ENCODE measurements around the gene GDAP1L1.
"Not testable (repeated sequence)": the region's sequence is repeated elsewhere in the genome, so short reads cannot be mapped to it uniquely, and the experiment has no call there.

Gene GDAP1L1

GRCh38 chr20:44222633-44223368 is 24.3 kb upstream of the GDAP1L1 start:
- in situ Hi-C loops (cut with HindIII; ENCODE audit: low sequenced_read_pairs), result no loop called here
- no peak for TF ChIP-seq CTCF (IDR thresholded peaks at IDR 0.05; ENCODE audit: low read depth, low read length, missing control alignments)
- no peak for DNase-seq (ENCODE audit: low read depth)
- no peak overlapping the region for H3K4me3 ChIP-seq (ENCODE audit: low read depth, low read length)

GRCh38 chr20:44223721-44224120 is 23.4 kb upstream of the GDAP1L1 start:
- no peak for DNase-seq (ENCODE audit: low read depth)
- no peak overlapping the region for H3K4me3 ChIP-seq (ENCODE audit: low read depth, low read length)
- no peak for TF ChIP-seq CTCF (IDR thresholded peaks at IDR 0.05; ENCODE audit: low read depth, low read length, missing control alignments)
- in situ Hi-C loops (cut with HindIII; ENCODE audit: low sequenced_read_pairs), result no loop called here

GRCh38 chr20:44224637-44225036 is 22.5 kb upstream of the GDAP1L1 start:
- in situ Hi-C loops (cut with HindIII; ENCODE audit: low sequenced_read_pairs), result no loop called here

GRCh38 chr20:44228465-44229258 is 18.4 kb upstream of the GDAP1L1 start:
- in situ Hi-C loops (cut with HindIII; ENCODE audit: low sequenced_read_pairs), result no loop called here
- DNase-seq (ENCODE audit: low read depth), result no peak
- H3K4me3 ChIP-seq (ENCODE audit: low read depth, low read length), result no peak overlapping the region
- no peak for TF ChIP-seq CTCF (IDR thresholded peaks at IDR 0.05; ENCODE audit: low read depth, low read length, missing control alignments)

More at GRCh38 chr20:44224637-44225036, 22.5 kb upstream of the GDAP1L1 start:
- no peak overlapping the region for H3K4me3 ChIP-seq (ENCODE audit: low read depth, low read length)
- no peak for TF ChIP-seq CTCF (IDR thresholded peaks at IDR 0.05; ENCODE audit: low read depth, low read length, missing control alignments)
- DNase-seq (ENCODE audit: low read depth), result no peak

- TF ChIP-seq CTCF (IDR thresholded peaks at IDR 0.05; ENCODE audit: low read depth, low read length, missing control alignments), result no peak
- DNase-seq (ENCODE audit: low read depth), result no peak
- H3K4me3 ChIP-seq (ENCODE audit: low read depth, low read length), result no peak overlapping the region
- in situ Hi-C loops (cut with HindIII; ENCODE audit: low sequenced_read_pairs), result no loop called here
Observed at GRCh38 chr20:44231193-44231592, 15.9 kb upstream of the GDAP1L1 start.

- DNase-seq (ENCODE audit: low read depth), result no peak
- no peak for TF ChIP-seq CTCF (IDR thresholded peaks at IDR 0.05; ENCODE audit: low read depth, low read length, missing control alignments)
- in situ Hi-C loops (cut with HindIII; ENCODE audit: low sequenced_read_pairs), result no loop called here
- H3K4me3 ChIP-seq (ENCODE audit: low read depth, low read length), result no peak overlapping the region
Observed at GRCh38 chr20:44231713-44232468, 15.2 kb upstream of the GDAP1L1 start.

- in situ Hi-C loops (cut with HindIII; ENCODE audit: low sequenced_read_pairs); H3K4me3 ChIP-seq (ENCODE audit: low read depth, low read length); DNase-seq (ENCODE audit: low read depth): not testable (repeated sequence)
Observed at GRCh38 chr20:44232469-44232856, 14.6 kb upstream of the GDAP1L1 start.

All from astrocyte of the cerebellum (primary cell).